Activated T-cell treated with anti-CD3 and anti-CD28 coated beads, Interleukin-2, amount 50 U/mL, for 1 hour (primary cell): ENCODE results near the gene MEX3C.

Experiments used
- DNase-seq: peaks from one replicate; pipeline ENCODE4 v3.0.0-alpha.2; 2020

Gene MEX3C

GRCh38 chr18:51153659-51154371, 43.7 kb downstream of the MEX3C start:
- DNase-seq: peak; percentile 58

- peak; percentile 73 for DNase-seq
Measured at GRCh38 chr18:51151568-51152511, 45.6 kb downstream of the MEX3C start.

GRCh38 chr18:51151185-51151567, 46.3 kb downstream of the MEX3C start:
- DNase-seq: no peak

GRCh38 chr18:51150113-51150700, 47.3 kb downstream of the MEX3C start:
- DNase-seq: no peak

- no peak for DNase-seq
Measured at GRCh38 chr18:51149670-51150069, 47.8 kb downstream of the MEX3C start.

GRCh38 chr18:51146909-51147308, 50.6 kb downstream of the MEX3C start:
- no peak for DNase-seq

GRCh38 chr18:51138936-51139335, 58.5 kb downstream of the MEX3C start:
- no peak for DNase-seq

GRCh38 chr18:51137891-51138290, 59.6 kb downstream of the MEX3C start:
- DNase-seq: no peak

- no peak for DNase-seq
Measured at GRCh38 chr18:51137026-51137729, 60.3 kb downstream of the MEX3C start.

- DNase-seq: no peak
Measured at GRCh38 chr18:51135795-51136194, 61.7 kb downstream of the MEX3C start.

- DNase-seq: no peak
Measured at GRCh38 chr18:51135364-51135763, 62.1 kb downstream of the MEX3C start.

- DNase-seq: no peak
Measured at GRCh38 chr18:51134721-51135120, 62.8 kb downstream of the MEX3C start.

GRCh38 chr18:51133580-51134160, 63.8 kb downstream of the MEX3C start:
- DNase-seq: no peak

- no peak for DNase-seq
Measured at GRCh38 chr18:51132256-51132935, 65.1 kb downstream of the MEX3C start.

- DNase-seq: no peak
Measured at GRCh38 chr18:51128533-51128932, 68.9 kb downstream of the MEX3C start.

GRCh38 chr18:51127664-51128063, 69.8 kb downstream of the MEX3C start:
- no peak for DNase-seq

GRCh38 chr18:51125976-51126375, 71.5 kb downstream of the MEX3C start:
- DNase-seq: no peak
